ENCODE results near the gene TAF4.
A peak's percentile ranks its signal among the peaks of the same experiment; 100 is the strongest.

TAF4 gene

DNA sequence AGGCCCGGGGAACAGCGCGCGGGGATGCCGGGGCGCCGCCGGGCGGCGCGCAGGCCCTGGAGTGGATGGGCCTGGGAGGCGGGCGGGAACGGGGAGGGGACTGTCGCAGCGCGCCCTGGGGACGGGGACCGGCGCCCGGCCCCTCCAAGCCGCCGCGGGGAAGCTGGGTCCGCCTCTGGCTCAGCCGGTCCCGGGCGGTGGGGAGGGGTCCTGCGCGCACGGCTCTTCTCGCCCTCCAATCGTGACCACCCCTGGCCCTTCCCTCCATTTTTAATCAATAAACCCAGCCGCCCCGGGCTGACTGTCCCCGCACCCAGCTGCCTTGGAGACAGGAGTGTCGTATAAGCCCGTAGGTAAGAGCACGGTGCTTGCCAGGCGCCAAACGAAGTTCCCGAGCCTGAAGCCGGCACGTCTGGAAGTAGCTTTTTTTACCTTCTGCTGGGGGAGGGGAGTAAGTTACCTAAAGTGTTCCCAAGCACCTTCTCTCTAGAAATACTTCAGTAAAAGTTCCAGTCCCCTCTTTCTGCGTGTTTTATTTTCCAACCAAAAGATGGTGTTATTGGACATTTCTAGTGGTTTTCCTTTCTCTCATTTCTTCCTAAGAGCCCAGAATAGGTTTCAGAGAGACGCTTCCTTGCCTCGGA lies 780 bp upstream of the TAF4 start:
- peak overlapping the region; percentile 75 for H3K9ac ChIP-seq (ENCODE audit: insufficient read length, low read depth)
- H3K36me3 ChIP-seq (ENCODE audit: insufficient read depth, insufficient read length, low read length), result peaks cover 22% of the 10 kb centered on the region
- H3K27me3 ChIP-seq (ENCODE audit: insufficient read depth, insufficient read length), result no peaks in the 10 kb centered on the region
- no peak for DNase-seq (ENCODE audit: low read depth, low spot score)
- TF ChIP-seq ZNF274 (IDR thresholded peaks at IDR 0.05; ENCODE audit: low read depth, low read length) (no peak), YY1 (IDR thresholded peaks at IDR 0.05; ENCODE audit: insufficient read depth, insufficient read length) (no peak), SUZ12 (IDR thresholded peaks at IDR 0.05; ENCODE audit: extremely low read depth, insufficient read depth, insufficient read length) (no peak)
- H3K4me1 ChIP-seq (ENCODE audit: insufficient read depth, insufficient read length), result peaks cover 14% of the 10 kb centered on the region
- H3K4me3 ChIP-seq (ENCODE audit: insufficient read length, low read depth), result peak overlapping the region; percentile 40
- H3K9me3 ChIP-seq (ENCODE audit: insufficient read depth, low read length), result no peaks in the 10 kb centered on the region

DNA sequence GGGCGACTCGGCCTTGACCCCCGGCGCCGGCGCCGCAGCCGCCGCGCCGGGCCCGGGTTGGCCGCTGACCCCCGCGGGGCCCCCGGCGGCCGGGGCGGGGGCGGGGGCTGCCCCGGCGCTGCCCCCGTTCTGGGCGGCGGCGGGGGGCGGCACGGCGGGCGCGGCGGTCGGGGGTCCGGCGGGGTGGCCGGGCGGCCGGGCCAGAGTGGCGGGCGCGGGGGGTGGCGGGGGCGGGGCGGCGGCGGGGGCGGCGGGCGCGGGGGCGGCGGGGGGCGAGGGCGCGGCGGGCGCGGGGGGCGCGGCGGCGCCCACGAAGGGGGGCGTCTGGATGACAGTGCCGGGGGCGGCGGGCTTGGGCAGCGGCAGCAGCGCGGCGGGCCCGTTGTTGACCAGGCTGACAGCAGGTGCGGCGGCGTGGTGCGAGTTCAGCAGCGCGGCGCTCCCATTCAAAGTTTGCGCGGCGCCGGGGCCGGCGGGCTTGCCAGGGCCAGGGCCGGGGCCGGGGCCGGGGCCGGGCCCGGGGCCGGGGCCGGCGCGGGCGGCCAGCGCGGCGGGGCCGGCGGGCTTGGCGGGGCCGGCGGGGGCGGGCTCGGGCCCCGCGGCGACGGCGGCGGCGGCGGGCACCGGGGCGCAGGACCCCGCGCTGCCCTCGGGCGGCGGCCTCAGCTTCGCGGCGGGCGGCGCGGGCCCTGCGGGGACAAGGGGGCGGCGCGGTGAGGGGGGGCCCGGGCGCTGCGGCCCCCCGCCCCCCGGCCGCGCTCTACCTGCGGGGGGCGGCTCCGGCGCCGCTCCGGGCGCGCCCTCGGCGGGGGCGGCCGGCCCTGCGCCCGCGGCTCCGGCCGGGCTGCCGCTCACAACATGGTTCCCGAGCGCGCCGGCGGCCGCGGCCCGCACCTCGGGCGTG lies 659 bp downstream of the TAF4 start:
- Histone ChIP-seq H3K27me3 (ENCODE audit: insufficient read depth, insufficient read length) (no peaks in the 10 kb centered on the region), H3K9ac (ENCODE audit: insufficient read length, low read depth) (peak overlapping the region; percentile 90), H3K36me3 (ENCODE audit: insufficient read depth, insufficient read length, low read length) (peaks cover 31% of the 10 kb centered on the region), H3K4me1 (ENCODE audit: insufficient read depth, insufficient read length) (peaks cover 18% of the 10 kb centered on the region), H3K4me3 (ENCODE audit: insufficient read length, low read depth) (peak overlapping the region; percentile 70), H3K9me3 (ENCODE audit: insufficient read depth, low read length) (no peaks in the 10 kb centered on the region)
- no peak for DNase-seq (ENCODE audit: low read depth, low spot score)
- TF ChIP-seq YY1 (IDR thresholded peaks at IDR 0.05; ENCODE audit: insufficient read depth, insufficient read length) (no peak), SUZ12 (IDR thresholded peaks at IDR 0.05; ENCODE audit: extremely low read depth, insufficient read depth, insufficient read length) (no peak), ZNF274 (IDR thresholded peaks at IDR 0.05; ENCODE audit: low read depth, low read length) (no peak)

DNA sequence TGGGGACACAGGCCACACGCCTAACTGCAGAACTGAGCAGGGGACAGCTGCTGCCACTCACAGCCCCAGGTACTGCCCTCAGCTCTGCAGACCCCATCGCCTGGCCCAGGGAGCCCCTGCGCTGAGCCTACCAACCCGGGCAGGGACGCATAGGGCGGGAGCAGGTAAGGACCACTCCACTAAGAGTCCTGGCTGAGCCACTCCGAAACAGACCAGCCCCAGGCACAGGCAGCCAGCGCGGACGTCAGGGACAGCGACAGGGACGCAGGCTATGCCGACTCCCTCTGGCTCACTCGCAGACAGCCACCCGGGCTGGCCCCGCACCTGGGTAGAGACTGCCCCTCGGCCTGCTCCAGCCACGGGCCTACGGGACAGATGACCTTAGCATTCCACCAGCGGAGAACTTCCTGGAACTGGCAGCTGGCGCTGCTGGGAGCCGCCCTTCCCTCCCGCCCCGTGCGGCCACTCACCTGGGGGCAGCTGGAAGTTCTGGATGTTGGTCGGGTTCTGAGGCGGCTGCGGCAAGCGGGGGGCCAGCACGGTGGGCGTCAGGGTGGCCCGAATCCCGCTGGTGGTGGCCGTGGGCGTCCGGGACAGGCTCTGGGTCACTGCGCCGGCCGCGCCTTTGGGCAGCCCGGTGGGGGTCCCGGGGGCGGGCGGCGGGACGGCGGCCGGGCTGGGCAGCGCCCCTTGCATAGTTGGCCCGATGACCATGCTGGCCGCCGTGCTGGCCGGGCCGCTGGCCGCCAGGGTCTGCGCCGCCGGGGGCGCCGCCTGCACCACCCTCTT lies 1.5 kb downstream of the TAF4 start:
- peaks cover 18% of the 10 kb centered on the region for H3K4me1 ChIP-seq (ENCODE audit: insufficient read depth, insufficient read length)
- no peaks in the 10 kb centered on the region for H3K9me3 ChIP-seq (ENCODE audit: insufficient read depth, low read length)
- no peaks in the 10 kb centered on the region for H3K27me3 ChIP-seq (ENCODE audit: insufficient read depth, insufficient read length)
- peaks cover 34% of the 10 kb centered on the region for H3K36me3 ChIP-seq (ENCODE audit: insufficient read depth, insufficient read length, low read length)
- TF ChIP-seq YY1 (IDR thresholded peaks at IDR 0.05; ENCODE audit: insufficient read depth, insufficient read length) (no peak), SUZ12 (IDR thresholded peaks at IDR 0.05; ENCODE audit: extremely low read depth, insufficient read depth, insufficient read length) (no peak), ZNF274 (IDR thresholded peaks at IDR 0.05; ENCODE audit: low read depth, low read length) (no peak)
- H3K9ac ChIP-seq (ENCODE audit: insufficient read length, low read depth), result peak overlapping the region; percentile 74
- peak overlapping the region; percentile 37 for H3K4me3 ChIP-seq (ENCODE audit: insufficient read length, low read depth)
- no peak for DNase-seq (ENCODE audit: low read depth, low spot score)

DNA sequence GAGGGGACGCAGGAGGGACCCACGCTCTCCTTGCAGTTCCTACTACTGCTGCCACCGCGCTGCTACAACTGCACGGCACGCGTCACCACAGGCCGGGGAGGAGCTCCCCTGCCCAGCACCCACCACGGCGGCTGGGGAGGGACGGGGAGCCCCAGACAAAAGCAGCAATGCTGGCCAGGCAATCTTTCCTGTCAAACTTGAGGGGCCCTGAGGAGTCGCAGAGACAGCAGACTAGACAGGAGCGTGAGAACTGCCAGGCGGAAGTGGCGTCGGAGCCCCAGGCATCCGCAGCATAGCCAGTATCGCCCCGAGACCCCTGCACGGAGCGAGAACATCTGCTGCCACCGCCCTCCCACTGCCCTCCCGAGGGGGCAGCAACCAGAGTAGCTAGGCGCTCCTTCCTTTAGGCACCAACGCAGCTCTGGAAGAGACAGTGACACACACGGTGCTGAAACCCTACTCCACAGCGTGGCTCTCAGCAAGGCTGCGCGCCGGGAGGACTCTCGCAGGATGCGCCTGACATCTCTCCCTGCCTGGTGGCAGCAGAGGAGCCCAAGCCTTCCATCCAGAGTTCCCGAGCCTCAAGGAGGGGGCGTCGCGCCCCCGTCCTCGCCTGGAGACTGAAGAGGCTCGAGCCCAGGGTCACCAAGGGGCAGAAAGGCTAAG lies 2.2 kb downstream of the TAF4 start:
- no peaks in the 10 kb centered on the region for H3K9me3 ChIP-seq (ENCODE audit: insufficient read depth, low read length)
- H3K36me3 ChIP-seq (ENCODE audit: insufficient read depth, insufficient read length, low read length), result peaks cover 34% of the 10 kb centered on the region
- H3K27me3 ChIP-seq (ENCODE audit: insufficient read depth, insufficient read length), result no peaks in the 10 kb centered on the region
- DNase-seq (ENCODE audit: low read depth, low spot score), result no peak
- peak overlapping the region; percentile 37 for H3K4me3 ChIP-seq (ENCODE audit: insufficient read length, low read depth)
- TF ChIP-seq YY1 (IDR thresholded peaks at IDR 0.05; ENCODE audit: insufficient read depth, insufficient read length) (no peak), SUZ12 (IDR thresholded peaks at IDR 0.05; ENCODE audit: extremely low read depth, insufficient read depth, insufficient read length) (no peak), ZNF274 (IDR thresholded peaks at IDR 0.05; ENCODE audit: low read depth, low read length) (no peak)
- H3K4me1 ChIP-seq (ENCODE audit: insufficient read depth, insufficient read length), result peaks cover 18% of the 10 kb centered on the region
- H3K9ac ChIP-seq (ENCODE audit: insufficient read length, low read depth), result peak overlapping the region; percentile 74

DNA sequence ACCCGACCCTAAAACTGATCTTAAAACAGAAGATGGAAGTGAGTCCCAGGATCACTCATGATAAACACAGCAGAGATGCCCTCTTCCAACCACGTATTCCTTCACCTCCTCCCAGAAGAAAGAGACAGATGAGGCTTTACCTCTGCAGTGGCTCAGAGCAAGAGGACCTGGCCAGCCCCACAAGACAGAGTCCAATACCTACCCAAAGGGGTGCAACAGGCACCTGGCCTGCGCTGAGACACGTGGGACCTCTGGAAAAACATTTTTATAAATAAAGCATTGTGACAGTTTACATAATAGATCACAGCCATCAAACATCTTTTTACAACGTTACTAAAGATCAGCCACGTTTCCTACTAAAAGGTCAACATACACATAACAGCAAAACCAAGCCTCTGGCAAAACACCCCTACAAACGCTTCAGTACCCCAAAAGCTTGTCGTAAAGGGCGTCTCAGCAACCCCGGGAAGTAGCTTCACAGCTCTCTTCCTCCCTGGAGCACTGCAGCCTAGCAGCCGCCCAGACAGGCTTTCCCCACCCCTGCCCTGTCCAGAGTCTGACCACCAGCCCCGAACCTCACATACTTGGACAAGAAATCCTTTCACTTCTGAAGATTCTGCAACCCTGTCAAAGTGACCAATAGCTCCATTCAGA lies 2.9 kb downstream of the TAF4 start:
- TF ChIP-seq SUZ12 (IDR thresholded peaks at IDR 0.05; ENCODE audit: extremely low read depth, insufficient read depth, insufficient read length) (no peak), ZNF274 (IDR thresholded peaks at IDR 0.05; ENCODE audit: low read depth, low read length) (no peak), YY1 (IDR thresholded peaks at IDR 0.05; ENCODE audit: insufficient read depth, insufficient read length) (no peak)

DNA sequence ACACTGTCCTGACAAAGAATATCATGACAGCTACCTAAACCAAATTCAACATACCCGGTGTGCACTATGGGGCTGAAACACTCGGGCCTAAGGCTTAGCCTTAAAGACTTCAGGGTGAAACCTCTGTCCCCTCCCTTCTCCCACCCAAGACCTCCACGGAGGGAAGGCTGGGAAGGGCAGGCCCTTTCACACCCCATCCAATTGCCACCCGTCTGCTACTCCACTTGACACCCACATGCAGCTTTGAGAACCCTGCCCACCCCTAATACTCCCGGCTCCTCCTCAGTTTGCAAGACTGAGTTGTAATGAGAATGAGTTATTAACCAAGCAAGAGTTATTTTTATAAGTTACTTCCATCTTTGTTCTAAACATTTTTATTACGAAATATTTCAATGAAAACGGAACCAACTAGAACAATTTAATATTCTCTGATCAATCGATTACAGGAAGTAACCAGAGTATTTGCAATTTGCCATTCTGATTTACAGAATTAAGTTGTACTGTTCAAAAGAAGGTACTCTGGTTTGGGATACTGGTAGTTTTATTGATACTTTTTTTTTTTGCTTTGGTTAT lies 3.7 kb downstream of the TAF4 start:
- no peak for DNase-seq (ENCODE audit: low read depth, low spot score)
- no peak overlapping the region for H3K4me3 ChIP-seq (ENCODE audit: insufficient read length, low read depth)
- H3K27me3 ChIP-seq (ENCODE audit: insufficient read depth, insufficient read length), result no peaks in the 10 kb centered on the region
- no peaks in the 10 kb centered on the region for H3K9me3 ChIP-seq (ENCODE audit: insufficient read depth, low read length)
- H3K9ac ChIP-seq (ENCODE audit: insufficient read length, low read depth), result no peak overlapping the region
- peaks cover 15% of the 10 kb centered on the region for H3K4me1 ChIP-seq (ENCODE audit: insufficient read depth, insufficient read length)
- H3K36me3 ChIP-seq (ENCODE audit: insufficient read depth, insufficient read length, low read length), result peaks cover 34% of the 10 kb centered on the region
- no peak for TF ChIP-seq SUZ12 (IDR thresholded peaks at IDR 0.05; ENCODE audit: extremely low read depth, insufficient read depth, insufficient read length)
- TF ChIP-seq YY1 (IDR thresholded peaks at IDR 0.05; ENCODE audit: insufficient read depth, insufficient read length), result no peak

More for the DNA sequence above, 2.9 kb downstream of the TAF4 start:
- Histone ChIP-seq H3K4me3 (ENCODE audit: insufficient read length, low read depth) (no peak overlapping the region), H3K27me3 (ENCODE audit: insufficient read depth, insufficient read length) (no peaks in the 10 kb centered on the region), H3K36me3 (ENCODE audit: insufficient read depth, insufficient read length, low read length) (peaks cover 34% of the 10 kb centered on the region), H3K9me3 (ENCODE audit: insufficient read depth, low read length) (no peaks in the 10 kb centered on the region), H3K9ac (ENCODE audit: insufficient read length, low read depth) (peak overlapping the region; percentile 74), H3K4me1 (ENCODE audit: insufficient read depth, insufficient read length) (peaks cover 18% of the 10 kb centered on the region)
- DNase-seq (ENCODE audit: low read depth, low spot score), result no peak

Measured in NT2/D1 (cell line).